Ovary (tissue), 9 donors: ENCODE measurements around the gene CCDC174. TPM values are rescaled to one million over a fixed set of nuclear protein-coding genes. Genes with fewer than 3 reads are reported as not detected.

ENCODE experiments used
- DNase-seq, 5 donors: peaks; one replicate each; pipeline ENCODE4 v3.0.0-alpha.2; 2019 to 2020
- H3K27ac ChIP-seq, 2 donors: fragments of 200-600 bp; one replicate each; pipeline versions ENCODE4 v1.5.1 to v1.8.0; 2019 to 2022
- H3K27me3 ChIP-seq: fragments of 200-600 bp; one replicate; pipeline ENCODE4 v1.8.0; 2022
- H3K36me3 ChIP-seq: fragments of 200-600 bp; sonication (generic); one replicate; pipeline ENCODE4 v1.5.1; 2019
- H3K4me1 ChIP-seq: one replicate; pipeline ENCODE4 v1.8.1; 2013; ENCODE audit warnings: mild to moderate bottlenecking, moderate library complexity; ENCODE audit not compliant: insufficient read depth
- H3K4me3 ChIP-seq: fragments of 200-600 bp; sonication (generic); one replicate; pipeline ENCODE4 v1.5.1; 2017
- H3K9me3 ChIP-seq, 2 donors: fragments of 200-600 bp in 1 of 2; sonication (generic) in 1 of 2; one replicate each; pipeline versions ENCODE4 v1.5.1 to v1.8.1; 2013 to 2019; ENCODE audit warnings: mild to moderate bottlenecking in 1 of 2, moderate library complexity in 1 of 2
- EP300 ChIP-seq: sonication (generic); formaldehyde crosslinking; IDR thresholded peaks from one replicate; pipeline ENCODE4 v1.6.1; 2017; ENCODE audit warnings: antibody characterized with exemption
- POLR2A ChIP-seq: fragments of 450-650 bp; IDR thresholded peaks from one replicate; pipeline ENCODE4 v1.6.1; 2017; ENCODE audit warnings: antibody characterized with exemption, mild to moderate bottlenecking, moderate library complexity
- WGBS, 3 donors: extraction: QIAGEN DNeasy Blood & Tissue Kit in 1 of 3; methylation state at CpG; one replicate each; pipeline versions ENCODE4 v1.1.5 to v1.1.7; 2013 to 2017; 5-methylcytosine and 5-hydroxymethylcytosine counted together
- intact Hi-C, 4 donors: fragments of 100-400 bp; cut with DNase I; formaldehyde crosslinking; loops; one replicate each; pipeline versions ENCODE4 v1.11.0 to v1.15.1; 2022 to 2023
- polyA plus RNA-seq, 2 donors: library from polyadenylated mRNA; stranded (reverse); fragments of 200-250 nt in 1 of 2; fragments of 350-450 nt in 1 of 2; fragmentation: Illumina TruSeq in 1 of 2; extraction: RNeasy Lipid Tissue Mini Kit (QIAGEN cat#74804) in 1 of 2; gene quantifications; one replicate each; pipeline ENCODE4 v1.2.3, GENCODE V29; 2013 to 2014
- total RNA-seq, 7 donors: library from RNA; depleted of rRNA in 2 of 7; stranded (reverse); fragments of >200 nt in 2 of 7; fragmentation: NEBNext Ultra II Directional in 3 of 7; extraction: Animal tissue kit (Norgen Biotek cat#: 25700) in 3 of 7; gene quantifications; one replicate each; pipeline versions ENCODE4 v1.1.0 to v1.2.4, GENCODE V29; 2016 to 2023
- TF ChIP-seq, protein P1 (sequence below), 3 donors: fragments of 450-650 bp in 2 of 3; fragments of 200-600 bp in 1 of 3; IDR thresholded peaks; one replicate each; pipeline versions ENCODE4 v1.5.1 to v1.8.0; 2016 to 2022; ENCODE audit warnings: antibody characterized with exemption in 3 of 3, mild to moderate bottlenecking in 1 of 3
- donor health status: DM: no; HTN: no; CAD: no; lungs with moderate emphysema.
- donor health status: DM: no; HTN: no; CAD: no.
- donor health status: Bipolar disorder and iron deficiency.
- donor health status: DM: yes; HTN: yes; CAD: no.
- donor health status: DM: no; HTN: no; CAD: no.
- donor health status: DM: yes; HTN: yes; CAD: no.

Gene CCDC174
- total and polyA plus RNA-seq, 9 donors: 18.8 to 35.5 (median 25.2) TPM

DNA sequence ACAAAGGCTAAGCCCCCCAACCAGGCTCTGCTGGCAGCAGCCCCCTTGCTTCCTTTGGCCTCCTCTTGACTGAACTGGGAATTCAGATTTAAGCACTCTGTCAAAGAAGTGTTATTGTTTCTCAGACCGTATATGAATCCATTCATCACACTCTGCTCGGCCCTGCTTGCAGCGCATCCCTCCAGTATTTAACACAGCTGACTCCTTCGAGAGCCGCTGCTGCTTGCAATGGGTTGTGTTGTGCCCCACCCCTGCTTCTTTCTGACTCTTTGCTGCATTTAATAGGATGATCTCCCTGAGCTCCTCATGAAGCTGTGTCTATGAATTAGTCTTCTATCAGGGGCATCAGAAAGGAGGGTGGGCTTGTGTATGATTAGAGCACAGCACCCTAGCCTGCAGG lies 54.5 kb downstream of the CCDC174 start:
- H3K27ac ChIP-seq: no peak overlapping the region
- intact Hi-C loops: no loop called here
- no peak overlapping the region for H3K4me3 ChIP-seq
- H3K9me3 ChIP-seq: no peaks in the 10 kb centered on the region
- no peak for DNase-seq
- no peak for TF ChIP-seq EP300
- TF ChIP-seq POLR2A: no peak
- TF ChIP-seq, protein P1, sequence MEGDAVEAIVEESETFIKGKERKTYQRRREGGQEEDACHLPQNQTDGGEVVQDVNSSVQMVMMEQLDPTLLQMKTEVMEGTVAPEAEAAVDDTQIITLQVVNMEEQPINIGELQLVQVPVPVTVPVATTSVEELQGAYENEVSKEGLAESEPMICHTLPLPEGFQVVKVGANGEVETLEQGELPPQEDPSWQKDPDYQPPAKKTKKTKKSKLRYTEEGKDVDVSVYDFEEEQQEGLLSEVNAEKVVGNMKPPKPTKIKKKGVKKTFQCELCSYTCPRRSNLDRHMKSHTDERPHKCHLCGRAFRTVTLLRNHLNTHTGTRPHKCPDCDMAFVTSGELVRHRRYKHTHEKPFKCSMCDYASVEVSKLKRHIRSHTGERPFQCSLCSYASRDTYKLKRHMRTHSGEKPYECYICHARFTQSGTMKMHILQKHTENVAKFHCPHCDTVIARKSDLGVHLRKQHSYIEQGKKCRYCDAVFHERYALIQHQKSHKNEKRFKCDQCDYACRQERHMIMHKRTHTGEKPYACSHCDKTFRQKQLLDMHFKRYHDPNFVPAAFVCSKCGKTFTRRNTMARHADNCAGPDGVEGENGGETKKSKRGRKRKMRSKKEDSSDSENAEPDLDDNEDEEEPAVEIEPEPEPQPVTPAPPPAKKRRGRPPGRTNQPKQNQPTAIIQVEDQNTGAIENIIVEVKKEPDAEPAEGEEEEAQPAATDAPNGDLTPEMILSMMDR (IDR thresholded peaks at IDR 0.05): no peak
- 69 to 75% (median 72%) methylated on average over 5 of the region's 5 CpGs for WGBS, 3 donors
- H3K27me3 ChIP-seq: no peaks in the 10 kb centered on the region
- no peaks in the 10 kb centered on the region for H3K4me1 ChIP-seq
- no peaks in the 10 kb centered on the region for H3K36me3 ChIP-seq

DNA sequence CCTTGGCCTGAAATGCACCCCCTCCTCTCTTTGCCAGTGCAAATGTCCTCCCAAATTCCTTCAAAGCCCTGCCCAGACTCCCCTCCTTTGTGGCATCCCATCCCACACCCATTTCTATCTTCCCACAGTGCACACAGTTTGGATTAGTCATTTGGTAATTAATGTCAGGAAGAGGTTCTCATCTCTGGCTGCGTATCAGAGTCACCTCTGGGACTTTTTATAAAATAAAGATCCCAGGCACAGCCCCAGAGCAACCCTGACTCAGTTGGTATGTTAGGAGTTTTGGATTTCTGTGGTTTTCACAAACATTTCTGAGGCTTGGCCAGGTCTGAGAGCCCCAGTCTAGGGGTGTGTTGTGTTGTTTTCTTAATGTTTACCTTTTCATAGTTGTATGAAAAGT lies 65.0 kb downstream of the CCDC174 start:
- DNase-seq: no peak
- Histone ChIP-seq H3K9me3 (no peaks in the 10 kb centered on the region), H3K36me3 (no peaks in the 10 kb centered on the region), H3K27me3 (no peaks in the 10 kb centered on the region), H3K4me3 (no peak overlapping the region), H3K4me1 (no peaks in the 10 kb centered on the region), H3K27ac (no peak overlapping the region)
- intact Hi-C loops: no loop called here
- TF ChIP-seq POLR2A: no peak
- TF ChIP-seq, protein P1 (IDR thresholded peaks at IDR 0.05): no peak
- WGBS, 3 donors: 11 to 26% (median 26%) methylated on average over 1 of the region's 1 CpG

DNA sequence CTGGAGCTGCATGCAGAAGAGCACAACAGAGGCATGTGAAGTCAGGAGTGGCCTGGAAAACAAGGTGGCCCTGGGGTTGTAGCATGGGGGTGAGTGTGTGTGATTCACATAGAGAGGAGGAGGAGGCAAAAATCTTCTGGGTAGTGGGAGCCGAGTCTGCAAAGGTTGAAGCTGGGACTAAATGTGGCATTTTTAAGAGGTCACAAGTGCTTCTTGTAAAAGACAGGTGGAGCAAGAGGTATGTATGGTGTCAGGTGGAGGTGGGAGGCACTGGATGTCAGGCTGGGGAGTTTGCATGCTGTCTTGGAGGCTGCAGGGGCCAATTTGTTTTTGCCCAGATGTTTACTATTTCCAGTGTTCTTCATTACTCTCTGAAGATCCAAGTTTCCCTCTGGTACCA lies 65.7 kb downstream of the CCDC174 start:
- H3K27me3 ChIP-seq: no peaks in the 10 kb centered on the region
- no peaks in the 10 kb centered on the region for H3K36me3 ChIP-seq
- no peak for TF ChIP-seq EP300
- TF ChIP-seq, protein P1 (IDR thresholded peaks at IDR 0.05): no peak
- no peak for TF ChIP-seq POLR2A
- WGBS, 3 donors: 41 to 61% (median 59%) methylated on average over 1 of the region's 1 CpG
- intact Hi-C loops: no loop called here
- H3K4me3 ChIP-seq: no peak overlapping the region
- no peaks in the 10 kb centered on the region for H3K4me1 ChIP-seq
- no peak for DNase-seq
- no peak overlapping the region for H3K27ac ChIP-seq
- no peaks in the 10 kb centered on the region for H3K9me3 ChIP-seq

DNA sequence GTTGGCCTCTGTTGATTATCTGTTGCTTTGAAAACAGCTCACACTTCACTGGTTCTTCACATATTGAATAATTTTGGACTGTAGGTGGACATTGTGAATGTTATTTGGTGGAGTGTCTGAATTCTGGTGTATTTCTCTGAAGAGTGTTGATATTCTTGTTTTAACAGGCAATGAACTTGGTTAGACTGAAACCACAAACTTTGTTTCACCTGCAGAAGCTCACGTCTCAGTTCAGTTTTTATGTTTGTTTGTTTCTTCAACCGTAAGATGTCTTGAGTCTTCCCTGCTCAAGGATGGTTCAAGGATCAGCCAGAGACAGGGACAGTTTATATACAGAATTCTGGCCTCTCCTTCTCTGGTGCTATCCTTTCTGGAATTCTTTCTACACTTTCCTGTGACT lies 67.0 kb downstream of the CCDC174 start:
- Histone ChIP-seq H3K27me3 (no peaks in the 10 kb centered on the region), H3K36me3 (no peaks in the 10 kb centered on the region), H3K4me1 (no peaks in the 10 kb centered on the region), H3K27ac (no peak overlapping the region), H3K9me3 (no peaks in the 10 kb centered on the region), H3K4me3 (no peak overlapping the region)
- intact Hi-C loops: no loop called here
- TF ChIP-seq, protein P1 (IDR thresholded peaks at IDR 0.05): no peak
- no peak for TF ChIP-seq EP300
- TF ChIP-seq POLR2A: no peak
- 87 to 95% (median 93%) methylated on average over 2 of the region's 2 CpGs for WGBS, 3 donors
- no peak for DNase-seq

DNA sequence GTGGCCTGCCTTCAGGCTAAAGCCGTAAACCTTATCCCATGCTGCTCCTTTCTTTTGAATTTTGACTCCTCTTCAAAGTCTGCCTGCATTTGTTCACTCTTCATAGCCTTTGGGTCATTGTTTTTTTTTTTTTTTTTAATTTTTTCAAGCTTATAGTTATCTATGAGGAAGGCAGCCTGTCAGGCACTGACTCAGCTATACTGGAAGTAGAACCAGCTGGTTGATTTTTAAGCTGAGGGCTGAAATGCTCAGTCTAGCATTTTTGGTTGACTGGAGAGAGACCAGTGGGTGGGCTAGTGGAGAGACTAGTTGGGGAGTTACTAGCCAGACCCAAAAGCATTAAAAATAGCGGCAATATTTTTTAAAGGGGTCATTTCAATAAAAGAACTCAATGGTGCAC lies 67.4 kb downstream of the CCDC174 start:
- intact Hi-C loops: no loop called here
- Histone ChIP-seq H3K4me1 (no peaks in the 10 kb centered on the region), H3K9me3 (no peaks in the 10 kb centered on the region), H3K27ac (no peak overlapping the region), H3K36me3 (no peaks in the 10 kb centered on the region), H3K27me3 (no peaks in the 10 kb centered on the region), H3K4me3 (no peak overlapping the region)
- 58 to 83% (median 74%) methylated on average over 2 of the region's 2 CpGs for WGBS, 3 donors
- TF ChIP-seq POLR2A: no peak
- no peak for TF ChIP-seq EP300
- TF ChIP-seq, protein P1 (IDR thresholded peaks at IDR 0.05): no peak
- no peak for DNase-seq
